HepG2 (cell line): ENCODE results near the gene TNIP1. TPM values are rescaled to one million over a fixed set of nuclear protein-coding genes. Genes with fewer than 3 reads are reported as not detected.

ENCODE experiments used
- ATAC-seq: fragments of 200-7000 bp; cut with Tn5 transposase; 3 replicates; pipeline ENCODE4 v1.9.1; 2020; ENCODE audit warnings: mild to moderate bottlenecking, moderate library complexity
- BruUV-seq: library from RNA; stranded (reverse); fragments of 400-500 nt; replicated peaks from 2 replicates; lab custom pipeline; 2021; lab: Mats Ljungman, UMichigan
- CTCF ChIA-PET: fragments of 300-600 bp; formaldehyde crosslinking; extraction: SDS; loops from one replicate; lab custom pipeline; 2021; ENCODE audit warnings: low total read pairs, inconsistent platforms, low intra/inter-chr PET ratio; lab: Yijun Ruan, JAX
- POLR2A ChIA-PET: fragments of 350-600 bp; sonication (Branson Sonifier 250); formaldehyde crosslinking; loops from one replicate; lab custom pipeline; 2020; ENCODE audit warnings: antibody characterized with exemption, inconsistent platforms; lab: Yijun Ruan, JAX
- DNase-seq: peaks from one replicate; pipeline ENCODE4 v3.0.0-alpha.2; 2015; ENCODE audit warnings: low spot score
- FAIRE-seq: peaks from 3 replicates; lab custom pipeline; 2011; peaks lifted over from hg19 to GRCh38; lab: Jason Lieb, UNC
- H2AFZ ChIP-seq: one replicate; pipeline ENCODE4 v1.6.1; 2011; ENCODE audit warnings: low read length, inconsistent platforms
- H3K27ac ChIP-seq: fragments of 300-600 bp; 3 replicates; pipeline ENCODE4 v1.8.0; 2011; ENCODE audit warnings: mixed run types, mild to moderate bottlenecking, mixed read lengths, low read length, inconsistent platforms; ENCODE audit not compliant: insufficient read depth; ENCODE audit errors: extremely low read length
- H3K27me3 ChIP-seq, 2 experiments: fragments of 200-600 bp in 1 of 2; 2 replicates in 1 of 2; 3 replicates in 1 of 2; pipeline versions ENCODE4 v1.6.0 to v1.8.0; 2011; ENCODE audit warnings: low read length in 2 of 2, mild to moderate bottlenecking in 2 of 2, moderate library complexity in 2 of 2, inconsistent platforms in 1 of 2; ENCODE audit not compliant: insufficient read depth in 2 of 2, control insufficient read depth in 1 of 2
- H3K36me3 ChIP-seq, 2 experiments: fragments of 200-600 bp in 1 of 2; replicated peaks in 1 of 2; 2 replicates in 1 of 2; 3 replicates in 1 of 2; pipeline versions ENCODE4 v1.5.1 to v1.8.0; 2011; ENCODE audit warnings: low read length in 2 of 2, inconsistent platforms in 1 of 2; ENCODE audit not compliant: insufficient read depth in 2 of 2, control insufficient read depth in 1 of 2
- H3K4me1 ChIP-seq: 2 replicates; pipeline ENCODE4 v1.5.1; 2012; ENCODE audit warnings: low read length, inconsistent platforms; ENCODE audit not compliant: insufficient read depth
- H3K4me2 ChIP-seq: 2 replicates; pipeline ENCODE4 v1.6.0; 2011; ENCODE audit warnings: low read depth, low read length, inconsistent platforms
- H3K4me3 ChIP-seq, 3 experiments: fragments of 200-600 bp in 1 of 3; sonication (generic), shearing (Covaris generic) in 1 of 3; replicated peaks in 1 of 3; 2 replicates each; pipeline ENCODE4 v1.5.1; 2011 to 2016; ENCODE audit warnings: low read length in 3 of 3, inconsistent platforms in 2 of 3, low read depth in 2 of 3, mild to moderate bottlenecking in 2 of 3, control low read depth in 1 of 3, mixed read lengths in 1 of 3; ENCODE audit not compliant: insufficient read depth in 1 of 3
- H3K79me2 ChIP-seq: one replicate; pipeline ENCODE4 v1.6.1; 2011; ENCODE audit warnings: low read length, inconsistent platforms; ENCODE audit not compliant: insufficient read depth
- H3K9ac ChIP-seq: 2 replicates; pipeline ENCODE4 v1.6.0; 2011; ENCODE audit warnings: mild to moderate bottlenecking, low read depth, low read length, inconsistent platforms; ENCODE audit not compliant: insufficient read depth
- H3K9me3 ChIP-seq: 2 replicates; pipeline ENCODE4 v1.5.1; 2012; ENCODE audit warnings: mild to moderate bottlenecking, low read length
- H4K20me1 ChIP-seq: 2 replicates; pipeline ENCODE4 v1.6.0; 2011; ENCODE audit warnings: inconsistent platforms, mild to moderate bottlenecking, low read length, moderate library complexity; ENCODE audit not compliant: insufficient read depth
- BCL6 ChIP-seq: IDR thresholded peaks from 2 replicates; pipeline ENCODE4 v1.6.1; 2016; ENCODE audit warnings: missing genetic modification reagents, missing compliant biosample characterization
- CEBPZ ChIP-seq: IDR thresholded peaks from 2 replicates; pipeline ENCODE4 v1.6.1; 2012; ENCODE audit warnings: low read length, improper control_type of control experiment
- NCOA5 ChIP-seq: sonication (generic); formaldehyde crosslinking; IDR thresholded peaks from 2 replicates; pipeline ENCODE4 v1.4.0; 2020; ENCODE audit warnings: missing genetic modification reagents
- POLR2A ChIP-seq, 2 experiments: IDR thresholded peaks; 2 replicates each; pipeline ENCODE4 v1.6.1; 2011; ENCODE audit warnings: low read depth in 2 of 2, low read length in 2 of 2, mild to moderate bottlenecking in 1 of 2, moderate library complexity in 1 of 2; ENCODE audit not compliant: insufficient read depth in 1 of 2
- ZC3H13 ChIP-seq: sonication (generic); formaldehyde crosslinking; IDR thresholded peaks from 2 replicates; pipeline ENCODE4 v1.8.1; 2023; ENCODE audit warnings: mild to moderate bottlenecking, missing genetic modification reagents, moderate library complexity
- ZFP36L1 ChIP-seq: sonication (generic); formaldehyde crosslinking; IDR thresholded peaks from 2 replicates; pipeline ENCODE4 v1.8.0; 2022; ENCODE audit warnings: mild to moderate bottlenecking, missing genetic modification reagents, moderate library complexity
- ZNF207 ChIP-seq: fragments of 450-650 bp; IDR thresholded peaks from 2 replicates; pipeline ENCODE4 v1.6.1; 2016; ENCODE audit warnings: antibody characterized with exemption, borderline replicate concordance
- WGBS: methylation state at CpG from one replicate; pipeline ENCODE4 v1.1.6; 2017; ENCODE audit warnings: low lambda C conversion rate; 5-methylcytosine and 5-hydroxymethylcytosine counted together
- in situ Hi-C: cut with HindIII; loops from 2 replicates; pipeline ENCODE4 v1.10.0; 2017; ENCODE audit warnings: low pct_unique_long_range_greater_than_20kb; ENCODE audit not compliant: extremely low pct_ligation_motif_present
- intact Hi-C: fragments of 100-400 bp; cut with micrococcal nuclease; formaldehyde crosslinking; loops from one replicate; pipeline ENCODE4 v1.10.0; 2022; ENCODE audit not compliant: unreplicated experiment
- polyA plus RNA-seq, 8 experiments: library from polyadenylated mRNA; depleted of rRNA in 3 of 8; stranded (reverse) in 7 of 8; unstranded in 1 of 8; fragments of >200 nt; fragmentation: Illumina TruSeq in 4 of 8; extraction: Trizol in 4 of 8; gene quantifications; 2 replicates each; pipeline versions ENCODE4 v1.2.1 to v1.2.3, GENCODE V29; 2011 to 2016; ENCODE audit warnings: low read depth in 4 of 8, missing spikeins in 1 of 8, mixed read lengths in 1 of 8; ENCODE audit not compliant: insufficient read depth in 1 of 8
- total RNA-seq, 5 experiments: library from RNA; depleted of rRNA; stranded (reverse); fragments of >200 nt; fragmentation: Illumina TruSeq; extraction: Trizol; gene quantifications; 2 replicates each; pipeline ENCODE4 v1.2.3, GENCODE V29; 2016; ENCODE audit warnings: low read depth in 1 of 5
- TF ChIP-seq, protein P1 (sequence below): sonication (generic); formaldehyde crosslinking; IDR thresholded peaks from 2 replicates; pipeline ENCODE4 v1.8.1; 2023; ENCODE audit warnings: mild to moderate bottlenecking, moderate library complexity, missing genetic modification reagents
- TF ChIP-seq, protein P2 (sequence below): sonication (generic); formaldehyde crosslinking; IDR thresholded peaks from 2 replicates; pipeline ENCODE4 v1.8.0; 2022; ENCODE audit warnings: mild to moderate bottlenecking, missing genetic modification reagents, borderline replicate concordance
- TF ChIP-seq, protein P3 (sequence below): sonication (generic); formaldehyde crosslinking; IDR thresholded peaks from 2 replicates; pipeline ENCODE4 v1.5.1; 2020; ENCODE audit warnings: mild to moderate bottlenecking, missing genetic modification reagents, moderate library complexity

The TNIP1 gene
- total and polyA plus RNA-seq, 2 of the 13 experiments (the other 11 are each of a cell fraction or from before 2014, with no cell fraction given) = 26.2 to 45.9 TPM

DNA sequence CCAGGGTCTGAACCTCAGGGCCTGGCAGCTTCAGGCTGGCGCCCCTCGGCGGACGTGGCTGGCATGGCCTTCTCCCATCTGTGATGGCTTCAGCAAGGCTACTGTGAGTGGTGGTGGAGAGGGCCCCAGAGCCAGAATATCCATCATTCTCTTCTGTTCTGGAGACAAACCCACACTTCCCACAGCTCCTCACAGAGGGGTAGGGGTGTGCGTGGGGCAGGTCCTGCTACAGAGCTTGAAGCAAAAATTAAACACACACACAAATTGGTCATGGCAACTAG is 50.8 kb downstream of the TNIP1 start:
- POLR2A ChIA-PET = no interaction called here
- Histone ChIP-seq H3K4me2 (no peak overlapping the region), H3K4me3 (no peak overlapping the region), H3K36me3 (peaks cover 48 to 84% of the 10 kb centered on the region in 2 experiments), H3K79me2 (no peaks in the 10 kb centered on the region), H3K9me3 (no peaks in the 10 kb centered on the region), H2AFZ (no peak overlapping the region), H4K20me1 (peaks cover 19% of the 10 kb centered on the region; the same call in 1 of the 2 replicates), H3K9ac (no peak overlapping the region), H3K4me1 (peaks cover 4% of the 10 kb centered on the region), H3K27ac (no peak overlapping the region), H3K27me3 (no peaks in the 10 kb centered on the region)
- TSS peak; percentile 76 for BruUV-seq
- WGBS = 93% methylated on average over 3 of the region's 5 CpGs
- CTCF ChIA-PET = no interaction called here
- DNase-seq (no peak), FAIRE-seq (no peak), ATAC-seq (peak; percentile 17; the same call in 2 of the 3 replicates)
- intact Hi-C loops = no loop called here
- in situ Hi-C loops = no loop called here
- TF ChIP-seq ZNF207 (no peak), BCL6 (no peak), CEBPZ (no peak), ZFP36L1 (CRISPR knock-in tag) (no peak), NCOA5 (CRISPR knock-in tag) (no peak), ZC3H13 (CRISPR knock-in tag) (peak; percentile 36; the same call in 1 of the 2 replicates), POLR2A (IDR thresholded peaks at IDR 0.05; ENCODE audit: insufficient read depth in 1 of 2, low read depth in 2 of 2, low read length in 2 of 2) (peak in 1 of 2 experiments; percentile 14; a peak in 1 of 4 replicates)
- TF ChIP-seq, protein P1, sequence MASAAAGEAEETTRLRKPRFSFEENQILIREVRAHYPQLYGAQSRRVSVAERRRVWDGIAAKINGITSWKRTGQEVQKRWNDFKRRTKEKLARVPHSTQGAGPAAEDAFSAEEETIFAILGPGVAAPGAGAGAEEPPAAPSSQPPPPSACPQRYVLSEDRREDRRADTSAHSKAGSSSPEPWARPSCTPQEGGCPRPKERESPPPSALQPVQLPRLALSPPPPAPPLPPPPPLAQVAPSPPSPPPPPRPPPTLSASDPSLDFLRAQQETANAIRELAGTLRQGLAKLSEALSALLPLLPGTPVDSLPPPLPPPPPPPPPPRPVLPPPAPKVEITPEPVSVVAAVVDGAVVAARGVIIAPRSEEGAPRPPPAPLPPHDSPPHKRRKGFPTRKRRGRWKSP = no peak
- TF ChIP-seq, protein P2, sequence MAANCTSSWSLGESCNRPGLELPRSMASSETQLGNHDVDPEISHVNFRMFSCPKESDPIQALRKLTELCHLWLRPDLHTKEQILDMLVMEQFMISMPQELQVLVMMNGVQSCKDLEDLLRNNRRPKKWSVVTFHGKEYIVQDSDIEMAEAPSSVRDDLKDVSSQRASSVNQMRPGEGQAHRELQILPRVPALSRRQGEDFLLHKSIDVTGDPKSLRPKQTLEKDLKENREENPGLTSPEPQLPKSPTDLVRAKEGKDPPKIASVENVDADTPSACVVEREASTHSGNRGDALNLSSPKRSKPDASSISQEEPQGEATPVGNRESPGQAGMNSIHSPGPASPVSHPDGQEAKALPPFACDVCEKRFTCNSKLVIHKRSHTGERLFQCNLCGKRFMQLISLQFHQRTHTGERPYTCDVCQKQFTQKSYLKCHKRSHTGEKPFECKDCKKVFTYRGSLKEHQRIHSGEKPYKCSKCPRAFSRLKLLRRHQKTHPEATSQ = no peak
- TF ChIP-seq, protein P3, sequence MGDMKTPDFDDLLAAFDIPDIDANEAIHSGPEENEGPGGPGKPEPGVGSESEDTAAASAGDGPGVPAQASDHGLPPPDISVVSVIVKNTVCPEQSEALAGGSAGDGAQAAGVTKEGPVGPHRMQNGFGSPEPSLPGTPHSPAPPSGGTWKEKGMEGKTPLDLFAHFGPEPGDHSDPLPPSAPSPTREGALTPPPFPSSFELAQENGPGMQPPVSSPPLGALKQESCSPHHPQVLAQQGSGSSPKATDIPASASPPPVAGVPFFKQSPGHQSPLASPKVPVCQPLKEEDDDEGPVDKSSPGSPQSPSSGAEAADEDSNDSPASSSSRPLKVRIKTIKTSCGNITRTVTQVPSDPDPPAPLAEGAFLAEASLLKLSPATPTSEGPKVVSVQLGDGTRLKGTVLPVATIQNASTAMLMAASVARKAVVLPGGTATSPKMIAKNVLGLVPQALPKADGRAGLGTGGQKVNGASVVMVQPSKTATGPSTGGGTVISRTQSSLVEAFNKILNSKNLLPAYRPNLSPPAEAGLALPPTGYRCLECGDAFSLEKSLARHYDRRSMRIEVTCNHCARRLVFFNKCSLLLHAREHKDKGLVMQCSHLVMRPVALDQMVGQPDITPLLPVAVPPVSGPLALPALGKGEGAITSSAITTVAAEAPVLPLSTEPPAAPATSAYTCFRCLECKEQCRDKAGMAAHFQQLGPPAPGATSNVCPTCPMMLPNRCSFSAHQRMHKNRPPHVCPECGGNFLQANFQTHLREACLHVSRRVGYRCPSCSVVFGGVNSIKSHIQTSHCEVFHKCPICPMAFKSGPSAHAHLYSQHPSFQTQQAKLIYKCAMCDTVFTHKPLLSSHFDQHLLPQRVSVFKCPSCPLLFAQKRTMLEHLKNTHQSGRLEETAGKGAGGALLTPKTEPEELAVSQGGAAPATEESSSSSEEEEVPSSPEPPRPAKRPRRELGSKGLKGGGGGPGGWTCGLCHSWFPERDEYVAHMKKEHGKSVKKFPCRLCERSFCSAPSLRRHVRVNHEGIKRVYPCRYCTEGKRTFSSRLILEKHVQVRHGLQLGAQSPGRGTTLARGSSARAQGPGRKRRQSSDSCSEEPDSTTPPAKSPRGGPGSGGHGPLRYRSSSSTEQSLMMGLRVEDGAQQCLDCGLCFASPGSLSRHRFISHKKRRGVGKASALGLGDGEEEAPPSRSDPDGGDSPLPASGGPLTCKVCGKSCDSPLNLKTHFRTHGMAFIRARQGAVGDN (CRISPR knock-in tag) = peak; percentile 40
